HG03378 (cell line): Measurements from ENCODE around the gene FAM83D.

ENCODE experiments used
- ATAC-seq: cut with Tn5 transposase; IDR thresholded peaks from one replicate; pipeline ENCODE4 v1.9.1; 2021; ENCODE audit warnings: mild to moderate bottlenecking, moderate library complexity; ENCODE audit not compliant: unreplicated experiment

The FAM83D gene, protein sequence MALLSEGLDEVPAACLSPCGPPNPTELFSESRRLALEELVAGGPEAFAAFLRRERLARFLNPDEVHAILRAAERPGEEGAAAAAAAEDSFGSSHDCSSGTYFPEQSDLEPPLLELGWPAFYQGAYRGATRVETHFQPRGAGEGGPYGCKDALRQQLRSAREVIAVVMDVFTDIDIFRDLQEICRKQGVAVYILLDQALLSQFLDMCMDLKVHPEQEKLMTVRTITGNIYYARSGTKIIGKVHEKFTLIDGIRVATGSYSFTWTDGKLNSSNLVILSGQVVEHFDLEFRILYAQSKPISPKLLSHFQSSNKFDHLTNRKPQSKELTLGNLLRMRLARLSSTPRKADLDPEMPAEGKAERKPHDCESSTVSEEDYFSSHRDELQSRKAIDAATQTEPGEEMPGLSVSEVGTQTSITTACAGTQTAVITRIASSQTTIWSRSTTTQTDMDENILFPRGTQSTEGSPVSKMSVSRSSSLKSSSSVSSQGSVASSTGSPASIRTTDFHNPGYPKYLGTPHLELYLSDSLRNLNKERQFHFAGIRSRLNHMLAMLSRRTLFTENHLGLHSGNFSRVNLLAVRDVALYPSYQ

GRCh38 chr20:38926142-38926933, at the start of gene FAM83D:
TSS of gene FAM83D (plus strand) at chr20:38926417. CDS start at chr20:38926443, 26 bp downstream.
- ATAC-seq: peak; percentile 84

DNA sequence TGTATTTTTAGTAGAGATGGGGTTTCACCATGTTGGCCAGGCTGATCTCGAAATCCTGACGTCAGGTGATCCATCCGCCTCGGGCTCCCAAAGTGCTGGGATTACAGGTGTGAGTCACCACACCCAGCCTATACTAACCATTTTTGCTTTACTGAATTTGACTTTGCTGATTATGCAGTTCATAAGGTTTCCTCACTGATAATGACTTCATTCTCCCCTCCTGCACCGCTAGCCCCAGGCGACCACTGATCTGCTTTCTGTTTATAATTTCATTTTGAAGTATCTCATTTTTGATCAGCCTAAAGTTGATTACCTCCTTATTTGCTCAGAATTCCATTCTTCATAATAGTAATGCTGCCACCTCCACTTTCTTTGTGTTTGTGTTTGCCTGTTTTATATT, 48.7 kb upstream of the FAM83D start:
- ATAC-seq: no peak

DNA sequence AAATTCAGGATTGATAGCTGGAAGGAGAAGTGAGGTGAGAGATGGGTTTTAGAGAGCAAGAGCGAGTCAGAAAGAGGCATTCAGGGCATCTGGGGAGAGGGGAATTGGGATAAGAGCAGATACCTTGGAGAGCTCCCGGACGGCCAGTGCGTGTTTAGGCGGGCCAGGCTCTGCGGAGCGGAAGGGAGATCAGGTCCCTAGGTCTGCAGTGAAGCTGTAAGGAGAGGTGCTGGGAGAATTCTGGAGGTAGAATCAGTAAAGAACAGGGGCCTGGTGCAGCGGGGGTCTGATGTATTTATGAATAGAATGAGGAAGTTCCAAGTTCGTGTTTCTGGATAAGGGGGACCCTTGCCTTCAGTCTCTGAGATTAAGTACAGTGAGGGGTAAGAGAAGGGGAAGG, 47.4 kb upstream of the FAM83D start:
- no peak for ATAC-seq

DNA sequence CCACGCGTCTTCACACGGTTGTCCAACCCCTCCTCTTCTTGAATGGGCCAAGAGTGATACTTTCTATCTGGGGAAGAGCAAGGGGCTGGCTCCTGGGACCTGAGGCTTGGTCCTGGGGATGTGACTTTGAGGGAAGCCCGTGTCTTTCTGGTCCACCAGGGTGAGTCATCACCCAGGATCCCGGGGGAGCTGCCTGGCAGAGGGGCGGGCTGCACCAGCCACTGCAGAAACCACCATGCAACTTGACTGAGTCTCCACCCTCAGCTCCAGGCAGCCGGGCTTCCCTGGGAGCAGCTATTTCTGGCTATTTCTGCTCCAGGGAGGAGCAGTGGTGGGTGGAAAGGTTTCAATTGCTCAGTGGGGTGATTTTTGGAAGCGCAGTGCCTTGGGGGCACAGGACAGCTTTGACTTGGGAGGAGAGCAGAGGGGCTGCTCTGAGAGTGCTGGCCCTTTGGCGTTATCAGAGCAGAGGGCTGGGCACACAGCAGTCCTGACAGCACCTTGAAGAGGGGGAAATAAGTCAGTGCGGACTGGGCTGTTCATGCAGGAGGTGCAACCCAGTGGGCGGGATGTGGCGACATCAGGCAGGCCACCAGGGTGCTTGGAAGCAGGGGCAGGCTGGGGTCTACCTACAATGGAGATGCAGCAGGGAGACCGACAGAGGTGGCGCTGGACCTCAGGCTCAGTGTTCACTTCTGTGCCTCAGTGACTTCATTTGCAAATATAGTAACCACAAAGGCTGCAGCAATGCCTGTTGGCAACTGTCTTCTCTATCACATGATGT, 45.1 kb upstream of the FAM83D start:
- no peak for ATAC-seq

GRCh38 chr20:38881806-38882440, 44.3 kb upstream of the FAM83D start:
- ATAC-seq: no peak

- no peak for ATAC-seq
Observed at GRCh38 chr20:38882600-38882999, 43.6 kb upstream of the FAM83D start.

GRCh38 chr20:38883081-38883980, 42.9 kb upstream of the FAM83D start:
- ATAC-seq: no peak

DNA sequence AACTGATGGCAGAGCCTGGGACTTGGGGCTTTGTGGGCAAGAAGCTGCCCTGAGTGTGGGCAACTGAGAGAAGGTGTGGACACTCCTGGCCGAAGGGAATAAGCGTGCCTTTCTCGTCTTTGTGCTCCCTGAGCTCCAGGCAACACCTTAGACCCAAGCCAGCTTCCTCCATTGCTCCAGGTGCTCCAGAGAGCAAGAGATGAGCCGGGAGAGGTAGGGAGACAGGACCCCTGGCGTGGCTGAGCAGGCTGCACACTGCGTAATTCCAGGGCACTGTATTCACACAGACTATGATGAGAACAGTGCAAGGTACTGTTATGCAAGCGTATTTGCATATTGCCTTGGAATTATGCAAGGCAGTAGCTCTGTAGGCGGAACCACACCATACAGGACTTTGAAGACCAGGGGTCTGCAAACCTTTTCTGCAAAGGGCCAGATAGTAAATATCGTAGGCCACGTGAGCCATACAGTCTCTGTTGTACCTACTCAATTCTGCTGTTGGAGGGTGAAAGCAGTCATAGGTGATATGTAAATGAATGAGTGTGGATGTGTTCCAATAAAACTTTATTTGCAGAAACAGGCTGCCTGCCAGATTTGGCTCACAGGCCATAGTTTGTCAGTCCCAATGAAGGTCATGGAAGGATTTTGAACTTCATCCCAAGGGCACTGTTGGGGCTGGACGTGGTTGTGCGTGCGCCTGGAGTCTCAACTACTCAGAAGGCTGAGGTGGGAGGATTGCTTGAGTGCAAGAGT, 42.1 kb upstream of the FAM83D start:
- no peak for ATAC-seq

DNA sequence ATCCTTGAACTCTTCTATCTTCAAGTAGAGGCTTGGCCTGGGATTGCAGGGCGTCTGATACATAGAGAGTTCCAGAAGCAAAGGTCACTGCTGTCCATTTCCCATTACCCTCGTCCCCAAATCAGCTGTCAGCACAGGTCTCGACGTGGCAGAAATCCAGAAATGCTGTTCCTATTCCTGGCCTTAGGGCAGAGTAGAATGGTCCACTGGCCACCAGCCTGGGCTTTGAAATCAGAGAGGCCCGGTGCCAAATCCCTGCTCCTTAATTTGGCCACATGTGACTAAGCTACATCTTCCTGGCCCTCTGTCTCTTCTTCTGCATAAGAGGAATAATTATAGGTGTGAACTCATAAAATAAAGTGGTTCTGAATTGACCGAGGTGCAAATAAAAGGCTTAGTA, 40.9 kb upstream of the FAM83D start:
- ATAC-seq: no peak

DNA sequence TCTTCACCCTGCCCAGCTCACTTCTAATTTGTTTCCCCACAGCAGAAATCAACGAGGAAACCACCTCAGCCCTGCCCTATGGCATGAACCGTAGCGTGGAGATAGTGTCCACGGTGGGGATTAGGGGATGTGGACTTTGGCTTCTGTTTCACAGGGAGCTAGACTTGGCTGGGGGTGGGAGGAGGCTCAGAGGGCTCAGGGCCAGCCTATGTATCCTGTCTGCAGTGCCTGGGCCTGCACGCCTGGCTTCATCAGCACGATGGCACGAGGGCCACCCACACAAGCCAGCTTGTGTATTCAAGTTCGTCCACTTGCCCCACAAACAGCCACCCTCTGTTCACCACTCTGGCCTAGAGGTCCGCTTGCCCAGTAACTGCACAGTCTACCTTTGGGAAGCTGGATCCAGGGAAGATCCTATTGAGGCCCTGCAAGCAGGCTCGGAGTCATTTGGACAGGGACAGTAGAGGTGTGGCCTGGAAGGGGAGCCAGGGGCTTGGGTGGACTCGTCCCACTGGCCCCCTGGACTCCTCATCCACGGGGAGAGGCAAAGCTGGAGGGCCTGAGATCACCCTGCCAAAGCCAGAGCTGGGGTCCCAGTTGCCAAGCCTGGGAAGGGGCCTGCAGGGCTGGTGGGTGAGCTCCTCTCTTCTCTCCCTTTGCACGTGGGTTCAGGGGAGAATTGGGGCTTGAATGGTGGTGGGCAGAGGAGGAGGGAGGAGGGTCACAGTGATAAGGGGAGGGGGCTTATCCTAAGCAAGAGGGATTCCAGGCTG, 38.0 kb upstream of the FAM83D start:
- ATAC-seq: no peak

DNA sequence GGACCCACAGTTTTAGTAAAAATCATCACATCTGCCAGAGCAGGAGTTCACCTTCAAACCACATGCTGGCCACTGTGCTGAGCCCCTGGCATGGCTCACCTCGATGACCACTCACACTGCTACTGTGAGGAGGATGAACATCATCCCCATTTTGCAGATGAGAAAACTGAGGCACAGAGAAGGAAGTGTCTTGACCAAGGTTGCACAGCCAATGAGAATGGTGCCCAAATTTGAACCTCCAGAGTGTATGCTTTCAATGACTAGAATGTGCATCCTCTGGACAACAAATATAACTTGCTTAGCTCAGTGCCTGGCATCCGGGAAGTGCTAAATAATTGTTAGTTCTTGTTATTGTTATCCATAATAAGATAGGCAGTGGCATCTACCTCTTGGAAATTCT, 37.2 kb upstream of the FAM83D start:
- ATAC-seq: no peak

DNA sequence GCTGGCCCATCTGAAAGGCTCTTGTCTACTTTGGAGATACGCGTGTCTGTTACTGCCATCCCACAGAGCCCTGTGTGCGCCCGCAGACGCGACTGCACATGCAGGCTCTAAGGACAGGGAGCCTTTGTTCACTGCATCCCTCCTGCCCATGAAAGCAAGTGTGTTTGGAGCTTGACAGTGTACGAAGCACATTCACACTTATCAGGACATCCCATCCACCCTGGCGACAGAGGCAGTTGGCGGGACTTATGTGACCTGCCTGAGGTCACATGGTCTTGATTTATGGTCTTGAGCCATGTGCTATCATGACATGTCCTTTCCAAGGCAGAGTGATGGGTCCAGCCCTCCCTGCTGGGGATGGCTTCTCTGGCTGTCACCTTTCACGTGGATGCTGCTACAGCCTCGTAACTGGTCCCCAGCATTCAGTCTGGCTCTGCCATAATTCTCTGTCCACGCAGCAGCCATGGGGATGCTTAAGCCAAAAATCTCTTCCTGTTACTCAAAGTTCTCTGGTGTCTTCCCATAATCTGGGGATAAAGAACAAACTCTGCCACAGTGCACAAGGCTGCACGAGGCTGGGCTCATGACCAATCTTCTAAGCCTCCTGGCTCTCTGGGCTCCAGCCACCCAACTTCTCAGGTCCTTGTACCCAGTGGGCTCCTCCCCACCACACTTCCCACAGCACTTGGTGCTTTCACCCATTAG, 36.3 kb upstream of the FAM83D start:
- no peak for ATAC-seq

- no peak for ATAC-seq
Observed at GRCh38 chr20:38890497-38890818, 35.8 kb upstream of the FAM83D start.

- peak; percentile 68 for ATAC-seq
Observed at GRCh38 chr20:38892091-38892981, 33.9 kb upstream of the FAM83D start.

DNA sequence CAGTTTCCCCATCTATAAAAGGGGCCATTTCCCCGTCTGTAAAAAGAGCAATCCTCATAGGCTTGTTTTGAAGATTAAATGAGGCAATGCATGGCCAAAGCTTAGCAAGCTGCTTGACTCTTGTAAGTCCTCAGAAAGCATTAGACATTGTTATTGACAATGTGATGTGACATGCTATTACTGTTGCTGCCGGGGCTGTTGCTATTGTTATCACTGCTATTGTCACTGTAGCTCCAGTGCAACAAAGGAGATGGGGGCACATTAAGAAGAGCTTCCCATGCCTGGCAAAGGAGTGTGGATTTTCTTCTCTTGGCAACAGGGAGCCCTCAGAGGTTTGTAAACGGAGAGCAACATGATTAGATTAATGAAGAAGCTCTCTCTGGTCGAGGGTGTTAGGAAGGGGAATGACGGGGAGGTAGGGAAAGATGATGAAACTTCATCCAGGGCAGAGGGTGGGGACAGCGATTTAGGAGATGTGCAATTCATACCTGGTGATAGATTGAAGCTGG, 33.1 kb upstream of the FAM83D start:
- no peak for ATAC-seq

- ATAC-seq: peak; percentile 42
Observed at GRCh38 chr20:38893565-38894090, 32.6 kb upstream of the FAM83D start.
